ENCODE data around the gene C1orf21. TPM values are rescaled to one million over a fixed set of nuclear protein-coding genes. Genes with fewer than 3 reads are reported as not detected.

Gene C1orf21
- total RNA-seq, 4 donors from 2014 or later, result 106 to 206 (median 154) TPM

GRCh38 chr1:184476187-184476586 lies 89.4 kb downstream of the C1orf21 start:
- in situ Hi-C loops (cut with MboI; ENCODE audit: low sequenced_read_pairs in 4 of 4) (loop anchor here in 2 of 4 donors (25.0 kb wide), 2 partner anchors 89 to 186 kb away; partner anchors contain the start of gene C1orf21 (in 1 of the 2)), intact Hi-C loops (cut with DNase I; ENCODE audit: low total_unique reads) (loop anchor here (5.0 kb wide), 1 partner anchor 171 kb away; no protein-coding TSS in a partner anchor)
- ATAC-seq (no peak), DNase-seq (no peak)
- H3K27me3 ChIP-seq, result no peaks in the 10 kb centered on the region
- H3K27ac ChIP-seq, result peak overlapping the region in 3 of 4 donors; percentile 12 to 91 (median 90)
- TF ChIP-seq POLR2A (IDR thresholded peaks at IDR 0.05), result no peak
- no peak for TF ChIP-seq CTCF (IDR thresholded peaks at IDR 0.05 in 4 of 5, conservative IDR thresholded peaks at IDR 0.05 in 1 of 5)
- peaks cover 0 to 14% of the 10 kb centered on the region in 2 donors for H3K36me3 ChIP-seq
- H3K4me3 ChIP-seq, result no peak overlapping the region
- peaks cover 28 to 79% of the 10 kb centered on the region in 2 donors for H3K4me1 ChIP-seq
- H3K9me3 ChIP-seq, result no peaks in the 10 kb centered on the region

GRCh38 chr1:184479435-184480167 lies 92.8 kb downstream of the C1orf21 start:
- in situ Hi-C loops (cut with MboI; ENCODE audit: low sequenced_read_pairs in 4 of 4), result loop anchor here in 3 of 4 donors (10.0 to 25.0 kb wide), 4 partner anchors 85 to 183 kb away; partner anchors contain the start of gene C1orf21 (in 1 of the 3)
- intact Hi-C loops (cut with DNase I; ENCODE audit: low total_unique reads), result loop anchor here (5.0 kb wide), 3 partner anchors 92 to 168 kb away; partner anchors contain the start of gene C1orf21
- H3K4me3 ChIP-seq, result no peak overlapping the region
- no peaks in the 10 kb centered on the region for H3K9me3 ChIP-seq
- DNase-seq (no peak), ATAC-seq (no peak)
- peak overlapping the region; percentile 90 to 96 (median 91) for H3K27ac ChIP-seq
- TF ChIP-seq CTCF (IDR thresholded peaks at IDR 0.05 in 4 of 5, conservative IDR thresholded peaks at IDR 0.05 in 1 of 5), result no peak
- TF ChIP-seq POLR2A (IDR thresholded peaks at IDR 0.05), result no peak
- H3K36me3 ChIP-seq, result peaks cover 0 to 14% of the 10 kb centered on the region in 2 donors
- H3K27me3 ChIP-seq, result no peaks in the 10 kb centered on the region
- peaks cover 48 to 81% of the 10 kb centered on the region in 2 donors for H3K4me1 ChIP-seq

GRCh38 chr1:184480736-184481135 lies 93.9 kb downstream of the C1orf21 start:
- no peak overlapping the region for H3K4me3 ChIP-seq
- peaks cover 0 to 14% of the 10 kb centered on the region in 2 donors for H3K36me3 ChIP-seq
- H3K27me3 ChIP-seq, result no peaks in the 10 kb centered on the region
- DNase-seq, result no peak
- H3K4me1 ChIP-seq, result peaks cover 59 to 81% of the 10 kb centered on the region in 2 donors
- no peaks in the 10 kb centered on the region for H3K9me3 ChIP-seq
- intact Hi-C loops (cut with DNase I; ENCODE audit: low total_unique reads) (loop anchor here (5.0 kb wide), 2 partner anchors 93 to 142 kb away; partner anchors contain the start of gene C1orf21), in situ Hi-C loops (cut with MboI; ENCODE audit: low sequenced_read_pairs in 4 of 4) (loop anchor here in 3 of 4 donors (10.0 to 25.0 kb wide), 4 partner anchors 86 to 182 kb away; partner anchors contain the start of gene C1orf21 (in 1 of the 3))
- peak overlapping the region; percentile 90 to 96 (median 91) for H3K27ac ChIP-seq
- no peak for TF ChIP-seq POLR2A (IDR thresholded peaks at IDR 0.05)
- TF ChIP-seq CTCF (IDR thresholded peaks at IDR 0.05 in 4 of 5, conservative IDR thresholded peaks at IDR 0.05 in 1 of 5), result no peak
- ATAC-seq, result no peak

GRCh38 chr1:184482136-184482535 lies 95.3 kb downstream of the C1orf21 start:
- in situ Hi-C loops (cut with MboI; ENCODE audit: low sequenced_read_pairs in 4 of 4), result loop anchor here in 3 of 4 donors (10.0 to 25.0 kb wide), 4 partner anchors 87 to 180 kb away; partner anchors contain the start of gene C1orf21 (in 1 of the 3)
- intact Hi-C loops (cut with DNase I; ENCODE audit: low total_unique reads), result loop anchor here (2.0 to 5.0 kb wide), 3 partner anchors 53 to 140 kb away; partner anchors contain the start of gene C1orf21
- Histone ChIP-seq H3K27me3 (no peaks in the 10 kb centered on the region), H3K36me3 (peaks cover 0 to 14% of the 10 kb centered on the region in 2 donors), H3K4me3 (no peak overlapping the region), H3K27ac (peak overlapping the region; percentile 90 to 96 (median 91)), H3K4me1 (peaks cover 73 to 84% of the 10 kb centered on the region in 2 donors), H3K9me3 (no peaks in the 10 kb centered on the region)
- DNase-seq (peak; percentile 52 to 78), ATAC-seq (peak; percentile 29 to 30)
- TF ChIP-seq CTCF (IDR thresholded peaks at IDR 0.05 in 4 of 5, conservative IDR thresholded peaks at IDR 0.05 in 1 of 5) (no peak), POLR2A (IDR thresholded peaks at IDR 0.05) (no peak)

All from gastrocnemius medialis (tissue), 4 donors.